GM12872 (cell line): Measurements from ENCODE around the gene TMEM63C.

Experiments
- CTCF ChIP-seq: IDR thresholded peaks from 3 replicates; pipeline ENCODE4 v1.5.1; 2011; ENCODE audit warnings: low read depth, mild to moderate bottlenecking, low read length, moderate library complexity; ENCODE audit not compliant: insufficient read depth

The TMEM63C gene

GRCh38 chr14:77251870-77252269, 70.3 kb downstream of the TMEM63C start:
- no peak for TF ChIP-seq CTCF

- no peak for TF ChIP-seq CTCF
These were observed 72.0 kb downstream of the TMEM63C start for GRCh38 chr14:77253333-77254190.

GRCh38 chr14:77256694-77257093, 75.1 kb downstream of the TMEM63C start:
- TF ChIP-seq CTCF, result no peak

- TF ChIP-seq CTCF, result no peak
These were observed 76.1 kb downstream of the TMEM63C start for GRCh38 chr14:77257700-77258099.

GRCh38 chr14:77258566-77258965, 77.0 kb downstream of the TMEM63C start:
- TF ChIP-seq CTCF, result no peak

GRCh38 chr14:77259025-77259715, 77.6 kb downstream of the TMEM63C start:
- no peak for TF ChIP-seq CTCF

- TF ChIP-seq CTCF, result no peak
These were observed 78.6 kb downstream of the TMEM63C start for GRCh38 chr14:77260199-77260598.
